ENCODE measurements around the gene TRPV4.
A peak's percentile ranks its signal among the peaks of the same experiment; 100 is the strongest.

TRPV4 gene

DNA sequence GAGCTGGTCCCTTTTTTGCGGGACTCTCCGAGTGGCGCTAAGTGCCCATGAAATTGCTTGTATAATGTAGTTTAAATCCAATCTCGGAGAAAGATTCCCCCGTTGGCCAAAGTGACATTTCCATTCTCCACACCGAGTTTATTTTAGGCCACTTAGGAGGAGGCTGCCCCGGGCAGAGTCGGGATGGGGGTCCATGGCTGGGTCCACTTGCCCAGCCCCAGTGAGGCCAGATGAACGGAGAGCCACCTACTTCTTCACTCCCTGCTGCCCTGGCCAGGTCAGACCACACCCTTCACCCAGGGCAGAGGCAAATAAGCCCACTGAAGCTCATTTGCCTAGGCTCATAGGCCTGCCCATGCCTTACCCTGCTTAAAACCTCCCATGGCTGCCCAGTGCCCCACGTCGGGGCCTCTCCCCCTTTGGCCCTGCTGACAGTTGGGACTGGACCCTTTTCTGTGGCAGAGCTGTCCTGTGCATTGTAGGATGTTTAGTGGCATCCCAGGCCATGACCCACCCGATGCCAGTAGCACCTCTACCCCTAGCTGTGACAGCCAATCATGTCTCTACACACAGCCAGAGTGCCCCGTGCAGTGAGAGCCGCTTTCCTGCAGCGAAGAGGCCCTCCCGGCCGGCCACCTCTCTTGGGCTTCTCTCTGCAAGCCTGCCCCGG, 68.3 kb downstream of the TRPV4 start:
- DNase-seq: no peak

GRCh38 chr12:109764123-109764522, 69.1 kb downstream of the TRPV4 start:
- DNase-seq: no peak

DNA sequence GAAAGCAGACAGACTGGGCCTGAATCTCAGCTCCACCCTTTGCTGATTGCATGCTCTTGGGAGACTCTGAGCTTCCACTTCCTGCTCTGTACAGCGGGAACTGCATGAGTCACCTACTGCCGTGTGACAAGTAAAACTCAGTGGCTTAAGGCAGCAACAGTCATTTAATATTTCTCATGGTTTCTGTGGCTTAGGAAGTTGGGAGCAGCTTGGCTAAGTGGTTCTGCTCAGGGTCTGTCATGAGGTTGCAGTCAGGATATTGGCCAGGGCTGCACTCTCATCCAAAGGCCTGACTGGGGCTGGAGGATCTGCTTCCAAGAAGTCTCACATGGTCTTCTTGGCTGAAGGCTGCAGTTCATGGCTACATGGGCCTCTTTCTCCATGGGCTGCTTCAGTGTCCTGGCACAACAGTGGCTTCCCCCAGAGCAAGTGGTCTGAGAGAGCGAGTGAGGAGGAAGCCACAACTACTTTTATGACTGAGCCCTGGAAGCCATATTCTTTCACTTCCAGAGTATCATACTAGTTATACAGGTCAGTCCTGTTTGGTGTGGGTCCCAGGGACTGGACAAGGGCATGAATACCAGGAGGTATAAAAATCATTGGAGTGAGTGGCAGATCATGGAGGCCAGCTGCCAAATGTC, 69.9 kb downstream of the TRPV4 start:
- no peak for DNase-seq

GRCh38 chr12:109762673-109763191, 70.5 kb downstream of the TRPV4 start:
- no peak for DNase-seq

GRCh38 chr12:109762071-109762672, 71.0 kb downstream of the TRPV4 start:
- DNase-seq: no peak

DNA sequence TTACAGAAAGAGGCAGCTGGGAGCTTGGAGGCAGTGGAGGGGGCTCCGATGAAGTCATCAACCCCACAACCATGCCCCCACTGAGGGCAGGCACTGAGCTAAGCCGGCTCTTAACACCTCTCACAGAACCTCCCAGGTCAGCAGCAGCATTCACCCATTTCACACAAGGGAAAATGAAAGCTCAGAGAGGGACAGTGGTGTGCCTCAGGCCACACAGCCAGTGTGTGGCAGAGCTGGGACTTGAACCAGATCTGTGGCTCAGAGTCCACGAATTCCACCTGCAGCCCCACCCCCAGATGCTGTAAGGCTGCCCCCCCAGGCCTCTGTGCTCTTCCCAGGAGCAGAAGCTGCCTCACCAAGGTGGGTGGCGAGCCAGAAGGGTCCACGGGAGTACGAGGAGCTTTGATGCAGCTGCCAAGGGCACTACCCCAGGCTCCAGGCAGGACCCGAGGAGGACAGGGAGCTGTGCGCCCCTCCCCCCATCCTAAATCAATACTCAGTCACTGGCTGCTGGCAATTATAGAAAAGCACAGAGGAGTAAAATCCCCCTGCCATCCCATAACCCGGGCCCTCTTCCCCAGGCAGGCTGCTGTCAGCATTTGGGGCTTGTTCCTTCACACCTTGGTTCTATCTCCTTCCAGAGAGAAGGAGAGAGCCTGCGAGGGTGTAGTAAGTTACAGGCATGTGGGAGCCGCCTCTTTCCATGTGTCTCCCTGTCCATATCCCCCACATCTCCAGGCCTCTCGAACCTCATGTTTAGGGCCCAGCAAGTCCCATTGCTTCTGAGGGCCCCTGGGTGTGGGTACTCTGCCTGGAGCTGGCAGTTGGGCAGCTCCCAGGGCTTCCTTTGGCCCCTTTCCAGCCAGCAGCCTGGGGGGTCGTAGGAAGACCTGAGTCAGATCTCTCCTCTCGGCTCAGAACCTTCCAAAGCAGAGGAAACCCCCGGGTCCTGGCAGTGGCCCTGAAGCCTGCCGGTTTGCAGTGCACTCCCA, 72.0 kb downstream of the TRPV4 start:
- no peak for DNase-seq

DNA sequence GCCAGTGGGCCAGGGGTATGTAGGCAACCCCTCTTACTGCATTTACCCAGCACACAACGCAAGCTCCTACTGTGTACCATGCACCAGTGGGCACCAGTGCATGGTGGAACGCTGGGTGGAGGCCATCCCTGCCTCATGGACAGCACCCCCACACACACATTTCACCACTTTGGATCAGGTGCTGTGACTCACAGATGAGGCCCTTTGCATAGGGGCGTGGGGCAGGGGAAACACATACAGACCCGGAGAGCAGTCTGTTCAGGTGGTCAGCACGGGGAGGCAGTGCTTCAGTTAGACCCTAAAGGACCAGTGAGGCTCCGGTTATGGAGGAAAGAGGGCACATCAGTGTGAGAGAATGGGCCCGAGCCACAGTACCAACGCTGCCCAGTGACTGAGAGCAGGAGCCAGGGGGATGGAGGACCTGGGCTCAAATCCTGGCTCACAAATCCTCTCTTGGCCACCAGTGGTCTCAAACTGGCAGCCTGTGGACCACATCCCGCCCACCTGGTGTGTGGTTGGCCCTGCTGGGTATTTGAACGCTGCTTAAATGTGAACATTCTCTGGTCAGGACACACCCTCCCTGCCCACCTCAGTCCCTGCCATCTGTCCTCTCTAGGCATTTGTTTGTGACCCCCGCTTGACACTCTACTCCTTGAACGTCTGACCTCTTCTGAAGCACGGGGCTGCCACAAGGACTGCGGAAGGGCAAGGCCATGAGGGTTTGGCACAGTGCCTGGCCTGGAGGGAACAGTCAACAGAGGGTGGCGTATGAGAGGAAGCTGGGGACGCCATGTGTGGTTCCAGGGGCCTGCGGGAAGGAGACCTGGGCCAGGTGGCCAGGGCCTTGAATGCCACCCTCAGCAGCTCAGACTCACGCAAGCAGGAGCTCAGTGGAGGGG, 72.9 kb downstream of the TRPV4 start:
- peak in 1 of 56 donors; percentile 32 for DNase-seq

- DNase-seq: no peak
Observed at GRCh38 chr12:109759595-109759994, 73.6 kb downstream of the TRPV4 start.

GRCh38 chr12:109758426-109759420, 74.5 kb downstream of the TRPV4 start:
- no peak for DNase-seq

- DNase-seq: no peak
Observed at GRCh38 chr12:109757671-109758265, 75.4 kb downstream of the TRPV4 start.

- DNase-seq: no peak
Observed at GRCh38 chr12:109756457-109756856, 76.7 kb downstream of the TRPV4 start.

DNA sequence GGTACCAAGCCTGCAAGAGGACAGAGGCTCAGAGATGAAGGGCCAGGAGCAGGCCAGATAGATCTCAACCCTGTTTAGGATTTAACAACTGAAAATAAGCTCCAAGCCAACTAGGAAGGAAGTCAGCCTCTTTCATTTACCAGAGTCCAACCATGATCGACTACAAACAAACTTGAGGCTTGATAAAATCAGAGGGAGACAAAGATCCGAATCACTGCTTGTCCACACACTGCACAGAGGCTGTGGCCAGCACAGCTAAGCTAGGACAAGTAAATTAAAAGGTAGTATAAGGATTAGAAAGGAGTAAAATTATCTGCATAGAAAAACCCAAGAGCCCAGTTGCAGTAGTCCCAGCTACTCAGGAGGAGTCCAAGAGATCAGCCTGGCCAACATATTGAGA, 79.2 kb downstream of the TRPV4 start:
- no peak for DNase-seq

GRCh38 chr12:109753054-109753401, 80.2 kb downstream of the TRPV4 start:
- no peak for DNase-seq

DNA sequence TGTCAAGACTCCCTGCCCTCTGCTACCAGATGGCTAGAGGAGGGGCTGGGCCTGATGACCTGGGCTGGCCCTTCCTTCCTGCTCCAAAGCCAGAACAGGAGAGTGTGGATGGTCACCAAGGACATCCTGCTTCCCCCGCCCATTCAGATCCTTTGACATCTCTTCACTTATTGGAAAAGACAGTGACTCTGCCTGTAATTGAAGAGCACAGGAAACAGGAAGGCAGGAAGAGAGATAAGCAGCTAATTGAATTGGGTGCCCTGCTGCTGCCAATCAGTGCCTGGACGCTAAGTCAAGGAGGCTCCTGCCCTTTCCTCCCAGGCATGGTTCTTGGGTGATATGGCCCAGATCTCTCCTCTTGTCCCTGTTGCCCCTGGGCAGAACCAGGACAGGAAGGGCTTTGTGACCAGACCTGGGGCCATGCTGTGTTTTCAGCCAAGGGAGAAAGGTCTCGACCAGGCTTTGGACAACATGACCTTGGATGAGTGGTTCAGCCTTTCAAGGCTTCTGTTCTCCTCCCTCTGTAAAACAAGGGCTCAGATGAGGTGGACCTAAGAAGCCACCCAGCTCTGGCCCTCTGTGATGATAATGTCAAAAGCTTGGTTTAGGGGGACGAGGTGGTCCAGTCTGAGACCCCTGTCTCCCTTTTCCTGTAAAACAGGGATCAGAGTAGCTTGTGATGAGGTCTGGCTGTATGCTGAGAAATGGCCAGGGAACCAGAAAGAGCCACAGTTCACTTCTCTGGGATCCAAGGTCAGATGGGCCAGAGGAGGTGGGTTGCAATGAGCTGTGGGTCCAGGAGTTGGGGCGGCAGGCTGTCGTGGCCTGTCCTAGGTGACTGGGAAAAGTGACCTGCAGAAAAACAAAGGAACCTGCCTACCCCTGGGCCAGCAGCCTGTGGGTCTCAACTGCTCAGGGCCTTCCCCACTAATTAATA, 80.8 kb downstream of the TRPV4 start:
- DNase-seq: no peak

GRCh38 chr12:109744986-109745942, 87.9 kb downstream of the TRPV4 start:
- no peak for DNase-seq

- no peak for DNase-seq
Observed at GRCh38 chr12:109744026-109744425, 89.2 kb downstream of the TRPV4 start.
